Stromal cell of bone marrow (primary cell): ENCODE data around the gene WWC1.
"Not testable (repeated sequence)": the region's sequence is repeated elsewhere in the genome, so short reads cannot be mapped to it uniquely, and the experiment has no call there.

ENCODE experiments used
- DNase-seq: peaks from one replicate; pipeline ENCODE4 v3.0.0-alpha.2; 2012; ENCODE audit warnings: low read depth

WWC1 gene

DNA sequence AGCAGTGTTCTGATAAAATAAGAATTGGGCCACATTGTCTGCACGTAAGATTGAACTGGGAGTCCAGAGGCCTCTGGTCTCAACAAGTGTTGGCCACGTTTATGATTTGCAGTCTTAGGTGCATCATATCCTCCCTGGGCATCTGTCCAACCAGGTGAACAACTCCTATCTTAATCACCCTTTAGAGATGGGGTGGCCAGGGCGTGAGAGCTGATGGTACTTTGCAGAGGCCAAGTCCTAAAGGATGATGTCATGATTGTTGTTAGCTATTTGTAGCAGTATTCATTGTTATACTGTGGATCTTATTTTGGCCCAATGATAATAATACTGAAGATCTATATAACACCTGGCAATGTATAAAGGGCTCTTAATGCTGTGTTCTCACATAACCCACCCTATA, 121.6 kb downstream of the WWC1 start:
- DNase-seq, result no peak

DNA sequence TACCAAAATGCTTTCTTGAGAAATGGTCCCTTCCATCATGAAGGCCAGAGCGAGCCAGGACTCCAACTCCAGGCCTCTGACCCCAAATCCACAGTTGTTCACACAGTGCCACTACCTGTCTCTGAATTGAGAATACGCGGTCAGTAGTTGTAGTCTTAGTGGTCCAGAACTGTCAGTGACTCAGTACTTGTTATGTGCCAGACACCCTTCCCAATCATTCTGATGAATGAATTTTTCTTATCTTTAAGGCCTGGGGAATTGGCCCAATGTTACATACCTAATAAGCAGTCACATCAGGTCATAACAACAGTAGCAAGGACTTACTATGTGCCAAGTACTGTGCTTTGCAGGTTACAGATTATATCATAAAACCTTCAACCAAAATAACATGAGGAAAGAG, 122.2 kb downstream of the WWC1 start:
- no peak for DNase-seq

DNA sequence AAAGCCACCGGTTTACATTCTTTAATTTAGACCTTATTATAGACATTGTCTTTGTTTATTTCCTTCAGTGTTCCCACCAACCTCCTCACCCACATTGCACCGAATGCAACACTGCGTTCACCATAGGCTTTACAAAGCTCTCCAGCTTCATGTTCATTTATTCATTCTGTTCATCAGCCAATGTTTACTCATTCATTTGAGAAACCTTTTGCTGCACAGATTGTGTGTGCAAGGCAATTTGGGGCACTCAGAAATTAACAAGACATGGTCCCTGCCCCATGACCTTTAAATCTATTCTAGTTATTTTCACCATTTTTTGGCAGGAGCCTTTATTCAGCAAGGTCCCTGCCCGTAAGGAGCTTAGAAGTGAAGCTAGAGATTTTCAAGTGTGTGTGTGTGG, 124.0 kb downstream of the WWC1 start:
- no peak for DNase-seq

DNA sequence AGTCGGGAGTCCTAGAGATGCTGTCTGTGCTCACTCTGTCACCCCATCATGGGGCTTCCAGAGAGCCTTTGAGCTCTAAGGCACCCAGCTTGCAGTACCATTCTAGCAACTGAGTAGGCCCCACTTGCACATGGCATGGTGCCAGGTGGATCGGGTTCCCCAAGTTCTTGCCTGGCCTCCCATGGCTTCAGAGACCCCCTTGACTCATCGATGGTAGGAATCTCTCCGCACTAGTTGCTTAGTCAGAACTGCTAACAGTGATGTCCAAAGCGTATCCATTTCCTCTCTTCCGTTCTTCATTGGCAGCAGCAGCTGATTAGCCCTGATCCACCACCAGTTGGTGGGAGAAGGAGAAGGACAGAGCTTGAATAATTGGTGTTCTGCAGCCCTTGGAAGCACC, 124.5 kb downstream of the WWC1 start:
- no peak for DNase-seq

DNA sequence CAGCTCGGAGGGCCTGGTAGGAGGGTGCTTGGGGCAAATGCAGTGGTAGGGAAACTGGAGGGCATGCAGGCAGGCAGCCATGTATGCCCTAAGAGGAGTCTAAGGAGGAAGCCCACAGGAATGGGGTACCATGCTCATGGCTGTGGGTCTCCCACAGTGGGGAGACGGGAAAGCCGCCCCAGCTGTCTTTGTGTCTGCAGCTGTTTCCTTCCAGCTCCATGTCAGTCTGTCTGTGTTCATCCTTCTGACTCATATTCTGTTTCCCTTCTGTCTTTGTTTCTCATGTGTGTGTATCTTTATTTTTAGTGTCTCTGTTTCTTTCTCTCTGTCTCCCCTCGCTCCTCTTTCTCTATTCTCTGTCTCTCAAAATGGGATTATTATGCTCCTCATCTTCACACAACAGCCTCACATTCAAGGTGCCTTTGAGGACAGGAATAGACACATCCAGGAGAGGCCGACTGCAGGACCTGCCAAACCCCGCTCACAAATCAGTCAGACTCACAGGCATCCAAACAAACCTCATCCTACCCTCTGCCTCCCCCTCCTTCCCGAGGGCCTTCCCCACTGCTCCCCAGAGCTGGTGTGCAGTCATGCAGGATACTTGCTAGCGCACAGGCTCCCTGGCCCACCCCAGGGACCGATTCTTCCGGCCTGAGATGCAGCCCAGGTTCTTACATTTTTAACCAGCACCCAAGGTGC, 126.4 kb downstream of the WWC1 start:
- no peak for DNase-seq

DNA sequence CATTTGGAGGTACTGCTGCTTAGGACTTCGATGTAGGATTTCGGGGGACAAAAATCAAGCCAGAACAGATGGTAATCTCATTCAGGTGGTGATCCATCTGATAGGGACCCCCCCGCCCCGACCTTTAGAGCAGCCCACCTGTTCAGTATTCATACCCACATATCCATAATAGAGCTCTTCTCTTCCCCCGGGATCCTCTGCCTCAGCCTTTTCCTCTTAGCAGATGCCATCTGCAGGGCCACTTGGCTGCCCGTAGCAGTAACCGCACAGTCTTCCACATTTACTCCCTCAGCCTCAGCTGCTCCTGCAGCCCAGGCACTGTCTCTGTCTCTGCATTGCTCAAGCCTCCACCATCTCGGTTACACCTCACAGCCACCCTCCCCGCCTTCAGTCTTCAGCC, 129.0 kb downstream of the WWC1 start:
- DNase-seq, result no peak

DNA sequence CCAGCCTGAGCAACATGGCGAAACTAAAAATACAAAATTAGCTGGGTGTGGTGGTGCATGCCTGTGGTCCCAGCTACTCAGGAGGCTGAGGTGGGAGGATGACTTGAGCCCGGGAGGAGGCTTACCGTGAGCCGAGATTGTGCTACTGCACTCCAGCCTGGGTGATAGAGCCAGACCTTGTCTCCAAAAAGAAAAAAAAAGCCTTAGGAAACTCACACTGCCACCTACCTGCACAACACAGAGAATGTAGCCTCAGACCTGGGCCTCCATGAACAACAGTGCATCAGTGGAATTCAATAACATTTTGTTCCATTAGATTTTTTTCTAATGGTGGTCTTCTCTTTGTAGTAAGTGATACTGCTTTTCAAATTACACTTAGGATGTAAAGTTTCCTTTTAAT, 131.0 kb downstream of the WWC1 start:
- DNase-seq, result no peak

DNA sequence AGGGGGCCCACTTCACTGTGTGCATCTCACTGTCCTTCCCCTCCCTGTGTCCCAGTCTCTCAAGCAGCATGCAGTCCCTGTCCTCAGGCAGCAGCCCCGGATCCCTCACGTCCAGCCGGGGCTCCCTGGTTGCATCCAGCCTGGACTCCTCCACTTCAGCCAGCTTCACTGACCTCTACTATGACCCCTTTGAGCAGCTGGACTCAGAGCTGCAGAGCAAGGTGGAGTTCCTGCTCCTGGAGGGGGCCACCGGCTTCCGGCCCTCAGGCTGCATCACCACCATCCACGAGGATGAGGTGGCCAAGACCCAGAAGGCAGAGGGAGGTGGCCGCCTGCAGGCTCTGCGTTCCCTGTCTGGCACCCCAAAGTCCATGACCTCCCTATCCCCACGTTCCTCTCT, 132.0 kb downstream of the WWC1 start:
- DNase-seq, result no peak

DNA sequence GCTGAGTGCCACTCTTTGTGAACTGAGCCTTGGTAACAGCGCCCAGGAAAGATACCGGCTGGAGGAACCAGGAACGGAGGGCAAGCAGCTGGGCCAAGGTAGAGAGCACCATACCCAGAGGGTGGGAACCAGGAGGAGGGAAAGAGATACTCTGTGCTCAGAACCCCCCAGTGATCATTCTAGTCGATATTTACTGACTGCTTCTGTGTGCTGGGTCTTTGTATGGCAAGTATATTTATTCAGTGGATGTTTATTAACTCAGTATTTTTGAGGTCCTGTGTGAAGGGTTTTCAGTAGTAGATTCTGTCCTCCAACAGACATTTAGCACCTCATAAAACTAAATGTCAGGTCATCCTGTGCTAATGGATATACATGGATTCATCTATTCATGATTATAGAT, 132.5 kb downstream of the WWC1 start:
- no peak for DNase-seq

DNA sequence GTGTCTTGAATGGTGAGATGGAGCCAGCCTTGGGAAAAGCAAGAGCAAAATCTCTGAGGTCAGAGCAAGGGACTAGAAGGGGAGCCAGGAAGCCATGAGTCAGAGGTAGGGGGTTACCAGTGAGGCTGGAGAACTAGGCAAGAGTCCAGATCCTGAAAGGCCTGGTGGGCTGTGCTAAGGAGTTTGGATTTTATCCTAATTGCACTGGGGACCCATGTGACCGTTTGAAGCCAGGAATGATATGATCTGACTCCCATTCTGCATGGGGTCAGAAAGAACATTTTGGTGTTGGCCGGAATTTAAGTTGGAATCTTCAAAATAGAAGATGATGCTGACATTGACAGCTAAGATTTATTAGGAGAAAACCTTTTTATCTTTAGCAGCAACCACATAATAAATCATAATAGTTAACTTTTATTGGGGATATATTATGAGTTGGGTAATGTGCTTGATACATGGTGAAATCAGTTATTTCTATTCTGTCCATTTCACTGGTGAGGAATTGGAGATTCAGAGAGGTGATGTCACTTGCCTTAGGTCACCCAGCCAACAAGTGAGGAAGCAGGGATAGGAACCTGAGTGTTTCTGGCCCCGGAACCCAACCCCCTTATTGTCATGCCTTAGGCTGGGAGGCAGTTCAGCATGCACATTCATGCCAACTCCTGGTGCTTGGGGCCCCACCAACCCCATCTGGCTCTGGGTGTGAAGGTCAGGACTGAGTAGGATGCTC, 133.3 kb downstream of the WWC1 start:
- DNase-seq, result peak; percentile 33

DNA sequence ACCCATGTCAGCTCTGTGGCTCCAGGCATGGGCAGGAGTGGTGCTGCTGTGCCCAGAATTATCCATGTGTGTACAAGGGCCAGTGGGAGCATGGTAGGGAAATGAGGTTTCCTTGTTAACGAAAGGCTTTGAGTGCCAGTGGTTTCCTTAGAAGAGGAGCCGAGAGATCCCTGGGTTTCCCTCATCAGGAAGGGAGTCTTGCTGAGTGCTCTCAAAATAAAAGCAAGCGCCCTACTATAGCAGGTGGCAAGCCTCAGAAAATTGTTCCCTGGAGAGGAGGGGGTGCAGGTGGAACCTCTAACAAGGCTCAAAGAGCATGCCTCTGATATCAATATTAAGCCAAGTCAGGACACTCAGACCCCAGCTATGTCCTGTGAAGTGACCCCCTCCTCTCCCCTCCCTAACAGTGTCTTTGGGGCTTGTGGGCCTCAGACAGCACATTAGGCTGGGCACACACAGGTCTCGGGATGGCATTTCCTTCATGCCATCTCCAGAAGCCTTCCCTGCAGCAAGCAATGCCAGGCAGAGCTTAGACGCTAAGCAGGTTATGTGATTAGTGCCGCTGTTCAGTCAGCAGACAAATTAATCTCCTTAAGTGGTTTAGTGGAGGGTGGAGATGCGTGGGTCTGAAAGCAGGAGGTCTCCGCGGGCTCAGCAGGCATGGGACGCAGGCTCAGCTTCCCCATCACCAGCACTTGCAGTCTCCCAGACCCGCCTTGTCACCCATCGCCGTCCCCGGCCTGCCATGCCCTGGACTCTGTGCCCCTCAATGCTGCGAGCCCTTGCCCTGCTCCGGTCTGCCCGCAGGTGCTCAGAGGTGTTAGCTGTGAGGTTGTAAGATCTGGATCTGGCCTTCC, 134.8 kb downstream of the WWC1 start:
- DNase-seq, result no peak

DNA sequence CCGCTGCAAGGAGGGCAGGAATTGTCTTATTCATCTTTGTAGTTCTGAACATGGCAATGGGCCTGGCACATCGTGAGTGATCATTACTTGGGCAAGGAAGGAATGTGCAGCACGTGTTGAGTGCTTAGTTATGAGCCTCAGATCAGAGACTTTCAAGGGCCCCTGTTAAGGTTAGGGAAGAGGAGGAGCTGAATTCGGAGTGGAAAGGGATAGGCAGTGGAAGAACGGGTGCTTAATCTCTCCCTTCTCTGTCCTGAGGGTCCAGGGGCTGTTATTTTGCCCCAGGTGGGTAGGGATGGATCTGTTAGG, 135.4 kb downstream of the WWC1 start:
- DNase-seq, result no peak

DNA sequence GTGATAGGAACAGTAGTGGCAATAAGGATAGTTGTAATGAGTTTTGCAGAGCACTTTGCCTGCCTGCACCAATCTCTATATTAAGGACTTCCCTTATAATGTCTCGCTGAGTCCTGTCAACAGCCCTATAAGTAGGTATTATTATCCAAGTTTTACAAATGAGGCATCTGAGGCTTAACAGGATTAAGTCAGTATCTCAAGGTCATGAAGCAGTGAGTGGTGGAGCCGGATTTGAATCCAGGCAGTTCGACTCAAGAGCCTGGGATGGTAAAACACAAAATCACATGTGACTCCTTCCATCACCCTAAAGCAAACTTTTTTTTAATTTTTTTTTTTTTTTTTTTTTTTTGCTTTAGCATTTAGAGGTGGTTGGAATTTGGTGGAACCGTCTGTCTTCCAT, 135.8 kb downstream of the WWC1 start:
- no peak for DNase-seq

DNA sequence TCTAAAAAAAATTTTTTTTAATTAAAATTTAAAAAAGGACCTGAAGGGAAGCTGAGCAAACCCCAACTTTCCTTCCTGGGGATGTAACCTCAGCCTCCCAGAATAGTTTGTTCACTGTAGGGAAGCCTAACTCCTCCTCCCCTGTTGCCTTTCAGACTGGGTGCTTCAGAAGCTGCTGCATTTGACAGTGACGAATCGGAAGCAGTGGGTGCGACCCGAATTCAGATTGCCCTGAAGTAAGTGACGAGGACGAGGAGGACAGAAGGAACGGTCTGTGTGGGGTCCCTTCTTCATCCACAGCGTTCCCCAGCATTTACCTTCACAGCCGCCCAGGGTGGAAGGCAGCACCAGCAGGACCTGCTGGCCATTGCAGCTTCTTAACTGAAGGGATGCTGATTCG, 137.1 kb downstream of the WWC1 start:
- no peak for DNase-seq

DNA sequence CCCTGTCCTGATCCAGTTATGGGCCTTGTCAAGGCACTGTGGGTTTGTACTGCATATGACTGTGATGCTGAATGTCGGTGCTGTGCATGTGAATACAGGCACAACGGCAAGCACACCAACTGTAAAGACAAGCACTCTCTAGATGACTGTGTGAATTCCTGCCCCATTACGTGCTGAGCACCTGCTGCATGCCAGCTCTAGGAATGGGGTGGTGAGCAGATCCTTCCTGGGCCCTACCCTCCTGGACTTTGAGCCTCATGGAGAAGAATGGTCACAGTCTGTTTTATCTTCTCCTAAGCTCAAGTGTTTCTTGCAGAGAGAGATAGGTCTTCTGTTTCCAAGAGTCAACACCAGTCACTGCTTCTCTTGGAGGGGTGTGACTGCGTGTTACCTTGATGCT, 138.9 kb downstream of the WWC1 start:
- no peak for DNase-seq

DNA sequence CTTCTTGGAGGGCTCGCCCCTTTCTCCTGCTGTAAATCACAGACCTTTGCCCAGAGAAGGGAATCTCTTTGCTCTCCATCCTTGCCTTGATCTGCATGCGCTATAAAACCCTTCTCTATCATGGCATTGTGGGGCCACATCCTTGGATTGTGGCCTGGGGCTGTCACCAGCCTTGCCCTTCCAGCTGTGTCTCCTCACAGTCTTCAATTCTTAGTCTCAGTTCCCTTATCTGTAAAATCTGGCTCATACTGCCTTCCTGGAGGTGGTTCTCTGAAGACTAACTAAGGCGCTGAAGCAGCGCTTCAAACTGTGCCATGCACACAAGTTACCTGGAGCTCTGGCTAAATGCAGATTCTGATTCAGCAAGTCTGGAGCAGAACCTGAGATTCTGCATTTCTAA, 141.5 kb downstream of the WWC1 start:
- no peak for DNase-seq

DNA sequence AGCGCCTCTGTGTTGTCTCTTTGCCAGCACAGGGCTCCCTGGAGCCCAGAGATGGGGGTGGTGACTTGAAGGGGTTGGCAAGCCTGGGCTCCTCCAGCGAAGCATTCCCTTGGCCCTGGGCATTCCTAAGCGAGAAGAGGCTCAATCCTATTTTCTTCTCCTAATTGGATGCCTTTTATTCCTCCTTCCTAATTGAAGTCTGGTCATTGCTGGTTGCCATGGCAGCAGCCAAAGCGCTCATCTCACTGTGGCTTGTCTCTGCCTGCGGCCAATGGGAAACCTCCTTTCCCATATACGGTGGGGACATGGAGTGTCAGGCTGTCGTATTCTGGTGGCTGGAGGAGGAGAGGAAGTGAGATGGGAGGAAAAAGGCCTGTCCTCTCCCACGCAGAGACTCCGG, 142.6 kb downstream of the WWC1 start:
- no peak for DNase-seq

DNA sequence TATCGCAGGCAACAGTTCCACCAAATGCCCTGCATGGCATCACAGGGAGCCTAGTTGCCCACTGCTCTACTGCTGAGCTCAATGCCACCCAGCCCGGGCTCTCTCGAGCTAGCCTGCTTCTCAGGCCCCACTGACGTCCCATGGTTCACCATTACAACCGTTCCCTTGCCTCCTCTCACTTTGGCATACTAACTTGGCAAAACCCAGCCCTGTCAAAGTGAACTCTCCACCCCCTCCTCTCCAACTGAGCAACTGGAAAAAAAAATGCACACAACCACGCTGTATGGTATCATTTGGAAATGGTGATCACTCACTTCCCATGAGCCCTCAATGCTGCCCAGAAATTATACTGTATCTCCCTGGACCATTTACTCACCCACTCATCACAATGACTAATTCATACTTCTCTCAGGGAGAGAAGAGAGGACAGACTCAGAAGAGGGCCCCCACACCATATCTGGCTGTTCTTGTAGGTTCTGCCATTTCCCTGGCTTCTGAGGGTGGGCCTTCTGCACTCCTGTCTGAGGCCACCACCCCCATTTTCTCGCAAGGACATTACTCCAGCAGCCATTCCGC, 143.4 kb downstream of the WWC1 start:
- DNase-seq, result peak; percentile 65

DNA sequence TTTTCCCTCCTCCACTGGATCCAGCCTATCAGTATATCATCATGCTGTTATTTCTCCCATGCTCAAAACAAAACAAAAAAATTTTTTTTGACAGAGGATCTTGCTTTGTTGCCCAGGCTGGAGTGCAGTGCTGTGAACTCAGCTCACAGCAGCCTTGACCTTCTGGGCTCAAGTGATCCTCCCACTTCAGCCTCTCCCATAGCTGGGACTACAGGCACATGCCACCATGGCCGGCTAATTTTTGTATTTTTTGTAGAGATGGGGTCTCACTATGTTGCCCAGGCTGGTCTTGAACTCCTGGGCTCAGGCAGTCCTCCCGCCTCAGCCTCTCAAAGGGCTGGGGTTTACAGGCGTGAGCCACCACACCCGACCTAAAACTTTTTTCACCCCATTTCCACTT, 143.9 kb downstream of the WWC1 start:
- not testable (repeated sequence) for DNase-seq

DNA sequence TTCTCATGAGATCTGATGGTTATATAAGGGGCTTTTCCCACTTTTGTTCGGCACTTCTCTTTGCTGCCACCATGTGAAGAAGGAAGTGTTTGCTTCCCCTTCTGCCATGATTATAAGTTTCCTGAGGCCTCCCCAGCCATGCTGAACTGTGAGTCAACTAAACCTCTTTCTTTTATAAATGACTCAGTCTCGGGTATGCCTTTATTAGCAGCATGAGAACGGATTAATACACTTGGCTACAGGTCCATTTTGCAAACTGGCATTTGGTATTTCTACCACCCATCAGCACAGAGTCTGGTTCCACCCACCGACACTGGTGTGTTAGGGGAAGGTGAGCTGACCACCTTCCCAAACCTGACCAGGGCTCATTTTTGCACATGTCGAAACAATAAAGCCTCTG, 146.9 kb downstream of the WWC1 start:
- no peak for DNase-seq

DNA sequence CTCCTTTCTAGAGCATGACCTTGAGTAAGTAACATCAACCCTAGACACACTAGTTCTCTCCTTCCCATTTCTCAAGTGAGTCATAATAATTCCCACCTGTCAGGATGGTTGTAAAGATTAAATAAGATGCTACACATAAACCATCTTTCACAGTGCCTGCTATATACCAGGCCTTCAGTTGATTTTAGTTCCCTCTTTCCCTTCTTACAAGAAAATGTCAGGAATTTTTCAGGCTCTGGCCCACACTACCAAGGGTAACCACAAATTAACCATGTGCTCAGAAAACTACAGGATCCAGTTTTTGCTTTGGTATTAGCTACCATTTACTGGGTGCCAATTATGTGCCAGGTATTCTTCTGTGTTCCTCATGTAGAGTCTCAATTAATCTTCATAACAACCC, 152.1 kb downstream of the WWC1 start:
- no peak for DNase-seq

DNA sequence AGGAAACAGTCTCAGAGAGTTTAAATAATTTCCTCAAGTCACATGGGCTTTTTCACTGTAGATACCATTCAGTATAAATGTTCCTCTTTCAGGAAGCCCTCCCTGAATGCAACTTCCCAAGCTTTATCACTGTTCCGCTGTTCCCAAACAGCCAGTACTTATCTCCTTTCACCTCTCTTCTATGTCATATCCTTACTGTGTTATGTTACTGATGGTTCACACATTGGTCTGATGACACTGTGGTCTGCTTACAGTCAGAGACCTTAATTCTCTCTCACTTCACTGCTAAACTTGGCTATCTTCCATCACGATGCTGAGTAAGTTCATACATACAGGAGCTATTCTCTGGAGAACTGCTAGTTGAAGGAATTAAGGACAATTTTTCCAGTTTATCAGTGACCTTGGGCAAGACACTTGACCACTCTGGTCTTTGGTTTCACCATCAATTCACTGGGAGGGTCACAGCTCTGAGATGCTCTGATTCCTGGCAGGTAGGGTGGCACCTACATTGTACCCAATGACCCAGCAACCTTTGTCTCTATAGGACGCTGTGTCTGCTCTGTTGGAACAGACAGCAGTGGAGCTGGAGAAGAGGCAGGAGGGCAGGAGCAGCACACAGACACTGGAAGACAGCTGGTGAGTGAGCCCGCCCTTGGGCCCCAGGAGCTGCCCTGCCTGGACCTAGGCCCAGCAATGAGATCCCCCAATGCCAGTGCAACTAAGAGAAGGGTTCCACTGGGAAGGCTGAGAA, 152.7 kb downstream of the WWC1 start:
- no peak for DNase-seq
